ENCODE data around the gene NEDD4L. TPM values are rescaled to one million over a fixed set of nuclear protein-coding genes. Genes with fewer than 3 reads are reported as not detected.

The NEDD4L gene
- total RNA-seq, 1 donor from 2014 or later, result 41.4 TPM

- no peak for DNase-seq (ENCODE audit: low read depth, low spot score)
- Mint-ChIP-seq H3K4me3 (no peak overlapping the region), H3K4me1 (peaks cover 32% of the 10 kb centered on the region), H3K27me3 (ENCODE audit: low read depth) (no peaks in the 10 kb centered on the region), H3K36me3 (ENCODE audit: low read depth) (no peaks in the 10 kb centered on the region), H3K9me3 (no peaks in the 10 kb centered on the region), H3K27ac (ENCODE audit: unreplicated experiment) (no peak overlapping the region)
- no peak for TF ChIP-seq CTCF (conservative IDR thresholded peaks at IDR 0.05)
Measured at GRCh38 chr18:58023108-58023507, 20.9 kb upstream of the NEDD4L start.

DNA sequence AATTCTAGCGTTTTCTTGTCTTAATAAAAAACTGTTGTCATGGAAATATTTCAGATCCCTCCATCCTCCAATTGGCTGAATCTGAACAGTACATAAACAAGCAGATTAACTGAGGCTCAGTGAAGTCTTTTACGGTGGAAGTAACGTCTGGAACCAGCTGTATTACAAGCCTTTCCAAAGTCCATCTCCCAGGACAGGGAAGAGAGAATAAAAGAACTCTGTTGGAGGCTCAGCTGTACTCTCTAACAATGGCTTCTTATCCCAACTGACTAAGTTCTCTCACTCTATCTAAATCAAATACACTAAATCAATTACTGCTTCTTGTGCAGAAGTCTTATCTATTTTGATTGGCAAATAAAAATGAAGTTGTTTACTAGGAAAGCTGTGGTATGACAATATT is 19.9 kb upstream of the NEDD4L start:
- Mint-ChIP-seq H3K27me3 (ENCODE audit: low read depth) (no peaks in the 10 kb centered on the region), H3K27ac (ENCODE audit: unreplicated experiment) (no peak overlapping the region), H3K9me3 (no peaks in the 10 kb centered on the region), H3K4me3 (no peak overlapping the region), H3K4me1 (peaks cover 32% of the 10 kb centered on the region), H3K36me3 (ENCODE audit: low read depth) (no peaks in the 10 kb centered on the region)
- TF ChIP-seq CTCF (conservative IDR thresholded peaks at IDR 0.05), result no peak
- no peak for DNase-seq (ENCODE audit: low read depth, low spot score)

DNA sequence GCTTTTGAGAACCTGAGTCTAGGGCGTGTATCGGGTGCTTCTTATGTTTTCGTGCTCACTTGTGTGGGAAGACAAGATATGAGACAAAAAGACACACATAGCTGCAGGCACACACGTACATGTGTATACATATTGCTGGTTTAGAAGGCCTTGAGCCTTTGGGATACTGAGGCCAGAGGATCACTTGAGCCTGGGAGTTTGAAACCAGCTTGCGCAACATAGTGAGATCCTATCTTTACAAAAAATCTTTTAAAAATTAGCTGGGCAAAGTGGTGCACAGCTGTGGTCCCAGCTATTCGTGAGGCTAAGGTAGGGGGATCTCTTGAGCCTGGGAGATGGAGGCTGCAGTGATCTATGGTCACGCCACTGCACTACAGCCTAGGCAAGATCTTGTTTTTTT is 18.8 kb upstream of the NEDD4L start:
- no peak overlapping the region for H3K4me3 Mint-ChIP-seq
- H3K36me3 Mint-ChIP-seq (ENCODE audit: low read depth), result no peaks in the 10 kb centered on the region
- H3K27me3 Mint-ChIP-seq (ENCODE audit: low read depth), result no peaks in the 10 kb centered on the region
- no peak for DNase-seq (ENCODE audit: low read depth, low spot score)
- no peaks in the 10 kb centered on the region for H3K9me3 Mint-ChIP-seq
- H3K4me1 Mint-ChIP-seq, result peaks cover 32% of the 10 kb centered on the region
- H3K27ac Mint-ChIP-seq (ENCODE audit: unreplicated experiment), result no peak overlapping the region
- TF ChIP-seq CTCF (conservative IDR thresholded peaks at IDR 0.05), result no peak

- Mint-ChIP-seq H3K4me3 (no peak overlapping the region), H3K27me3 (ENCODE audit: low read depth) (no peaks in the 10 kb centered on the region), H3K27ac (ENCODE audit: unreplicated experiment) (no peak overlapping the region), H3K36me3 (ENCODE audit: low read depth) (no peaks in the 10 kb centered on the region), H3K4me1 (peaks cover 32% of the 10 kb centered on the region), H3K9me3 (no peaks in the 10 kb centered on the region)
- DNase-seq (ENCODE audit: low read depth, low spot score), result no peak
- no peak for TF ChIP-seq CTCF (conservative IDR thresholded peaks at IDR 0.05)
Measured at GRCh38 chr18:58025733-58026132, 18.3 kb upstream of the NEDD4L start.

- Mint-ChIP-seq H3K4me3 (peak overlapping the region; percentile 17), H3K27me3 (ENCODE audit: low read depth) (no peaks in the 10 kb centered on the region), H3K36me3 (ENCODE audit: low read depth) (no peaks in the 10 kb centered on the region), H3K9me3 (no peaks in the 10 kb centered on the region), H3K27ac (ENCODE audit: unreplicated experiment) (peak overlapping the region; percentile 17), H3K4me1 (peaks cover 32% of the 10 kb centered on the region)
- no peak for DNase-seq (ENCODE audit: low read depth, low spot score)
- no peak for TF ChIP-seq CTCF (conservative IDR thresholded peaks at IDR 0.05)
Measured at GRCh38 chr18:58026395-58026794, 17.6 kb upstream of the NEDD4L start.

DNA sequence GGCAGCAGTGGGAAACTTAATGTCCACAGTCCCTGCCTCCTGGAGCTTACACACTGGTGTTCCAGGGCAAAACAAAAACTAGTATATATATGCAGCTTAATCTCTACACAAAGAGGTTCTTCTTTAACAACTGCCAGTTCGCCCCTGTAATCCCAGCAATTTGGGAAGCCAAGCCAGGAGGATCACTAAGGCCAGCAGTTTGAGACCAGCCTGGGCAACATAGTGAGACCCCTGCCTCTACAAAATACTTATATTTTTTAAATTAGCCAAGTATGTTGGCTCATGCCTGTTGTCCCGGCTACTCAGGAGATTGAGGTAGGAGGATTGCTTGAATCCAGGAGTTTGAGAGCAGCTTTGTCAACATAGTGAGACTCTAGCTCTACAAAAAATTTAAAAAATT is 17.2 kb upstream of the NEDD4L start:
- Mint-ChIP-seq H3K4me1 (peaks cover 32% of the 10 kb centered on the region), H3K9me3 (no peaks in the 10 kb centered on the region), H3K27ac (ENCODE audit: unreplicated experiment) (no peak overlapping the region), H3K4me3 (no peak overlapping the region), H3K36me3 (ENCODE audit: low read depth) (no peaks in the 10 kb centered on the region), H3K27me3 (ENCODE audit: low read depth) (no peaks in the 10 kb centered on the region)
- no peak for TF ChIP-seq CTCF (conservative IDR thresholded peaks at IDR 0.05)
- DNase-seq (ENCODE audit: low read depth, low spot score), result no peak
